ENCODE measurements around the gene TTC1. TPM values are rescaled to one million over a fixed set of nuclear protein-coding genes. Genes with fewer than 3 reads are reported as not detected.
A peak's percentile ranks its signal among the peaks of the same experiment; 100 is the strongest.
"Not testable (repeated sequence)": the region's sequence is repeated elsewhere in the genome, so short reads cannot be mapped to it uniquely, and the experiment has no call there.

The TTC1 gene
- total and polyA plus RNA-seq, 3 donors from 2014 or later = 38.2 to 50.3 (median 50.2) TPM

DNA sequence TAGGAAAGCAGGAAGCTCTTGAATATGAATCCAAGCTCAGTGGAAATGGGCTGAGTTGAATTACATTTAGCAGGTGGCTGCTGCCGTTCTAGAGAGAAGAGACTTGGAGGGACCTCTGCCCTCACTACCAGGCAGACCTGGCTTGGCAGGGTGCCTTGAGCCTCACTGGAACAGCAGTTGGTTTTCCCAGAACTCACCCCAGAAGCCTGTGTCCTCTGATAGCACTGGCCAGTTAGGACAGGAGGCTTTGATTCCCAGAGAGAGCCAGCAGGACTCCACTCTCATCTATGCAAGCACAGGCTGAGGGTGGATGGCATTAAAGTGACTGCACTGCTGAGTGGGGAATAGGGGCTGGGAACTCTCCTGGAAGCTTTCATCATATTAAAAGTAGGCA, 55.5 kb downstream of the TTC1 start:
- no peak for DNase-seq
- 67 to 69% methylated on average over 1 of the region's 1 CpG for WGBS, 2 donors
- no peaks in the 10 kb centered on the region for H3K4me1 ChIP-seq
- no peak overlapping the region for H3K4me3 ChIP-seq
- intact Hi-C loops (cut with DNase I; ENCODE audit: low total_unique reads) = no loop called here
- H3K27me3 ChIP-seq = no peaks in the 10 kb centered on the region
- TF ChIP-seq, protein P1, sequence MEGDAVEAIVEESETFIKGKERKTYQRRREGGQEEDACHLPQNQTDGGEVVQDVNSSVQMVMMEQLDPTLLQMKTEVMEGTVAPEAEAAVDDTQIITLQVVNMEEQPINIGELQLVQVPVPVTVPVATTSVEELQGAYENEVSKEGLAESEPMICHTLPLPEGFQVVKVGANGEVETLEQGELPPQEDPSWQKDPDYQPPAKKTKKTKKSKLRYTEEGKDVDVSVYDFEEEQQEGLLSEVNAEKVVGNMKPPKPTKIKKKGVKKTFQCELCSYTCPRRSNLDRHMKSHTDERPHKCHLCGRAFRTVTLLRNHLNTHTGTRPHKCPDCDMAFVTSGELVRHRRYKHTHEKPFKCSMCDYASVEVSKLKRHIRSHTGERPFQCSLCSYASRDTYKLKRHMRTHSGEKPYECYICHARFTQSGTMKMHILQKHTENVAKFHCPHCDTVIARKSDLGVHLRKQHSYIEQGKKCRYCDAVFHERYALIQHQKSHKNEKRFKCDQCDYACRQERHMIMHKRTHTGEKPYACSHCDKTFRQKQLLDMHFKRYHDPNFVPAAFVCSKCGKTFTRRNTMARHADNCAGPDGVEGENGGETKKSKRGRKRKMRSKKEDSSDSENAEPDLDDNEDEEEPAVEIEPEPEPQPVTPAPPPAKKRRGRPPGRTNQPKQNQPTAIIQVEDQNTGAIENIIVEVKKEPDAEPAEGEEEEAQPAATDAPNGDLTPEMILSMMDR (IDR thresholded peaks at IDR 0.05) = no peak
- TF ChIP-seq POLR2A (IDR thresholded peaks at IDR 0.05) = no peak
- H3K36me3 ChIP-seq (ENCODE audit: low read depth, missing control alignments) = no peaks in the 10 kb centered on the region
- H3K9me3 ChIP-seq = no peaks in the 10 kb centered on the region
- no peak overlapping the region for H3K27ac ChIP-seq

DNA sequence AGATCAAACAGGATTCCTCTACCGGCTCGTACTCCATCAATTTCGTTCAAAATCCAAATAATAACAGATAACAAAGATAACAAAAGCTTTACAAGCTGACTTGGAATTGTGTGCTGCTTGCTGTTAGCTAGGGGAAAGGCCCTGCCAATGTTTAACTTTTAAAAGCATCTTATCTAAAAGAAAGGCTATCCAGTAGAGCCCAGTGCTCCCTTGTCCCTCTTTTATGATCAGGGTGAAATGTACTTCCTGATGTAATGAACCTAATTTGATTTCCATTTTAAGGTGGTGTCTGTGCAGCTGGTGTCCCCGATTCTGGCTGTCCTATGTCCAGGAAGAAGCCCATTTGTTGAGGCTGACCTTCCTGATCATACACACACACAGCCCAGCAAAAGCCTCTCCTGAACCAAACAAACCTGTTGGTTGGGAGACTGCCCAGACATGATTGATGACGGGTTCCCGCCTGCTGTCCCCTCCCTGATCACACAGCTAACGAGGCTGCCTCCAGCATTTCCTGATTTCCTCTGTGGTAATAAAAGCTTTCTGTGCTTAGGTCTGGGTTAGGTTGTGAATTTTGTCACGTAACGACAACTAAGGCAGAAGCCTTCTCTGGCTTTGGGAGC, 56.2 kb downstream of the TTC1 start:
- intact Hi-C loops (cut with DNase I; ENCODE audit: low total_unique reads) = no loop called here
- H3K9me3 ChIP-seq = no peaks in the 10 kb centered on the region
- H3K27me3 ChIP-seq = no peaks in the 10 kb centered on the region
- no peak for DNase-seq
- H3K4me3 ChIP-seq = no peak overlapping the region
- no peak for TF ChIP-seq POLR2A (IDR thresholded peaks at IDR 0.05)
- TF ChIP-seq, protein P1 (IDR thresholded peaks at IDR 0.05) = no peak
- no peaks in the 10 kb centered on the region for H3K4me1 ChIP-seq
- no peaks in the 10 kb centered on the region for H3K36me3 ChIP-seq (ENCODE audit: low read depth, missing control alignments)
- H3K27ac ChIP-seq = no peak overlapping the region
- 78 to 80% methylated on average over 9 of the region's 9 CpGs for WGBS, 2 donors

DNA sequence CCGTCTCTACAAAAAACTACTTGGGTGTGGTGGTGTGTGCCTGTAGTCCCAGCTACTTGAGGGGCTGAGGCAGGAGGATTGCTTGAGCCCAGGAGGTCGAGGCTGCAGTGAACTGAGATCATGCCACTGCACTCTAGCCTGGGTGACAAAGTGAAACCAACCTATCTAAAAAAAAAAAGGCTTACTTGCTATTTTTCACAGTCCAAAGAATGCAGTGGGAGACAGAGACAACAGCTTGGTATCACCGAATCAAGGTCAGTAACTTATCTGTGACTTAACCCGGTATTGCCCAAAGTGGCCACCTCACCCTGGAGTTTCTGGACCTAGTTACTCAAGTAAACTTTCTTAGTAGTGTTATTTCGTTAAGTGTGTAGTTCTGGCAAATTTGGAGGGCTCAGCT, 60.2 kb downstream of the TTC1 start:
- intact Hi-C loops (cut with DNase I; ENCODE audit: low total_unique reads); DNase-seq; H3K36me3 ChIP-seq (ENCODE audit: low read depth, missing control alignments); H3K27ac ChIP-seq; H3K27me3 ChIP-seq; H3K9me3 ChIP-seq; H3K4me3 ChIP-seq: not testable (repeated sequence)
- 47 to 59% methylated on average over 5 of the region's 5 CpGs for WGBS, 2 donors
- peaks cover 14% of the 10 kb centered on the region for H3K4me1 ChIP-seq

DNA sequence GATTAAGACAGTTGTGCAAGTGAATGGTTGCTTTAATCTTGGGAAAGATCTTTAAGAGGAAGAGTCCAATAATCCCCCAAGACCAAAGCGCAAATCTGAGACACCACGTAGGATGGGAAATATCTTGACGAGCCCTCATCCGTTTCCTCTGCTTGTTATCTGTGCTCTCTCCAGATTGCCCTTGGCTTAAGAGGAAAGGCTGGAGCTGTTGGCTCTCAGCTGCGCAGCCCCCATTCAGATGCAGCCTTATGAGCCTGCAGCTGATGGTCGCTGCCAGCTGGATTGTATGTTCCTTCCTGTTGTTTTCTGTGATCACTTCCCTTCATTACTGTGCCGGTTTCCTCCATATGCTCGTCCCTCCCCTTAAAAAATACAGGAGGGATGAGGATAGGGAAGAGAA, 62.6 kb downstream of the TTC1 start:
- peak; percentile 60 for DNase-seq
- no peaks in the 10 kb centered on the region for H3K9me3 ChIP-seq
- H3K4me3 ChIP-seq = no peak overlapping the region
- 16 to 19% methylated on average over 8 of the region's 8 CpGs for WGBS, 2 donors
- no peaks in the 10 kb centered on the region for H3K27me3 ChIP-seq
- H3K27ac ChIP-seq = no peak overlapping the region
- no peak for TF ChIP-seq POLR2A (IDR thresholded peaks at IDR 0.05)
- TF ChIP-seq, protein P1 (IDR thresholded peaks at IDR 0.05) = no peak
- H3K4me1 ChIP-seq = peaks cover 14% of the 10 kb centered on the region
- no peaks in the 10 kb centered on the region for H3K36me3 ChIP-seq (ENCODE audit: low read depth, missing control alignments)
- intact Hi-C loops (cut with DNase I; ENCODE audit: low total_unique reads) = no loop called here

DNA sequence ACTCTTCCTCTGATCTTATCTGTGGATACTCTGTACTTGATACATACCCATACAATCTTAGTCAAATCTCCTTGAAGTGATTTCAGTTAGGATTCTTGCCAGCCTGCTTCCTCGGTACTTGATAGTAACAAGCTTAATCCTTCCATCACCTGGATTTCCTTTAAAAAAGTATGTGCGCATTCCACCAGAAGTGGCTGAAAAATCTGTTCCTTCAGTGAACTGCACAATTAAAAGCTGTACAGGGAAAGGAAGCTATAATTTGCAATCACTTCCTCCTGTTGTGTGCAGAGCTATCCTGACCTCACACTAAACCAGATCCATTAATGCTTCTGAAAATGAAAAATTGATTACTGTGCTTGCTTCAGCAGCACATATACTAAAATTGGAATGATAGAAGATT, 63.0 kb downstream of the TTC1 start:
- DNase-seq = no peak
- no peaks in the 10 kb centered on the region for H3K9me3 ChIP-seq
- H3K36me3 ChIP-seq (ENCODE audit: low read depth, missing control alignments) = no peaks in the 10 kb centered on the region
- H3K27me3 ChIP-seq = no peaks in the 10 kb centered on the region
- H3K4me1 ChIP-seq = peaks cover 14% of the 10 kb centered on the region
- WGBS, 2 donors = 27 to 42% methylated on average over 2 of the region's 2 CpGs
- intact Hi-C loops (cut with DNase I; ENCODE audit: low total_unique reads) = no loop called here
- H3K4me3 ChIP-seq = no peak overlapping the region
- TF ChIP-seq, protein P1 (IDR thresholded peaks at IDR 0.05) = no peak
- TF ChIP-seq POLR2A (IDR thresholded peaks at IDR 0.05) = no peak
- no peak overlapping the region for H3K27ac ChIP-seq
